Glomerular endothelial cell (primary cell): ENCODE measurements around the gene RRBP1. TPM values are rescaled to one million over a fixed set of nuclear protein-coding genes. Genes with fewer than 3 reads are reported as not detected.
"Not testable (repeated sequence)": the region's sequence is repeated elsewhere in the genome, so short reads cannot be mapped to it uniquely, and the experiment has no call there.

Experiments
- DNase-seq: peaks from one replicate; pipeline ENCODE4 v3.0.0-alpha.2; 2011; ENCODE audit warnings: low read depth, low spot score; ENCODE audit errors: extremely low read depth
- total RNA-seq: library from RNA; depleted of rRNA; stranded (reverse); fragments of >200 nt; gene quantifications from 2 replicates; pipeline ENCODE4 v1.2.3, GENCODE V29; 2015

Gene RRBP1
- total RNA-seq, 1 donor from 2014 or later = 254 TPM

DNA sequence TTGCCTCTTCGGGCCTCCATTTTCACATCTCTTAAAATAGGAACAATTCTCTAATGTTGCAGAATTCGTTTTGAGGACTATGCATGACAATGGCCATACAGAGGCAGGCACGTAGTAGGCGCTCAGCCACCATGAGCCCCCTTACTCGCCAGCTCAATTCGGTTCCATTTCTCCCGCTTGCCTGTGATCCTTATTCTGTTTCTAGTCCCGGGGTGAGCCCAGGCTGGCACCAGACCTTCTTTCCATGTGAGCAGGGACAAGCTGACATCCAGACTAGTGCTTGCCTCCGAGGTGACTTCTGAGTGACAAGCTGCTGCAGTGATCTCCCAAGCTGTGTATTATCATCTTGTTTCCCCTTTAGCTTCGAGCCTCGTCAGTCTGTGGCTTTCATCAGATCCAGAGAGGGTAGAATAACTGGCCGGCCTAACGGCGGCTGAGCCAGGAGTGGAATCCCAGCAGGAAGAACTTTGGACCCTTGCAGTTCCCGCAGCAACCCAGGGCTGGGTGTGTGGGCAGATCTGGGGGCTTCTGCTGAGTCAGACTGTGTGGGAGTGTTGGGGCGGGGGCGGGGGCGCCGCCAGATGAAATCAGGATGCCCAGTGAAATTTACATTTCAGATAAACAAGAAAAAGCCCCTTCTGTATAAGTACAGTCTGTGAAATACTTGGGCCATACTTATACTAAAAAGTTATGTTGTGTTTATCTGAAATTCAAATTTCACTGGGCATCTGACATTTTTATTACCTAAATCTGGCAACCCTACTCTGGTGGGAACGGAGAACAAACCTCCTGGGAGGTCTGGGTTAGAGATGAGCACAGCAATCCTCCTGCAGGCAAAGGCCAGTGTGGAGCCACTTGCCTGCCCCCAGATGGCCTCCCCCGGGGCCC, 28.6 kb upstream of the RRBP1 start:
- no peak for DNase-seq

DNA sequence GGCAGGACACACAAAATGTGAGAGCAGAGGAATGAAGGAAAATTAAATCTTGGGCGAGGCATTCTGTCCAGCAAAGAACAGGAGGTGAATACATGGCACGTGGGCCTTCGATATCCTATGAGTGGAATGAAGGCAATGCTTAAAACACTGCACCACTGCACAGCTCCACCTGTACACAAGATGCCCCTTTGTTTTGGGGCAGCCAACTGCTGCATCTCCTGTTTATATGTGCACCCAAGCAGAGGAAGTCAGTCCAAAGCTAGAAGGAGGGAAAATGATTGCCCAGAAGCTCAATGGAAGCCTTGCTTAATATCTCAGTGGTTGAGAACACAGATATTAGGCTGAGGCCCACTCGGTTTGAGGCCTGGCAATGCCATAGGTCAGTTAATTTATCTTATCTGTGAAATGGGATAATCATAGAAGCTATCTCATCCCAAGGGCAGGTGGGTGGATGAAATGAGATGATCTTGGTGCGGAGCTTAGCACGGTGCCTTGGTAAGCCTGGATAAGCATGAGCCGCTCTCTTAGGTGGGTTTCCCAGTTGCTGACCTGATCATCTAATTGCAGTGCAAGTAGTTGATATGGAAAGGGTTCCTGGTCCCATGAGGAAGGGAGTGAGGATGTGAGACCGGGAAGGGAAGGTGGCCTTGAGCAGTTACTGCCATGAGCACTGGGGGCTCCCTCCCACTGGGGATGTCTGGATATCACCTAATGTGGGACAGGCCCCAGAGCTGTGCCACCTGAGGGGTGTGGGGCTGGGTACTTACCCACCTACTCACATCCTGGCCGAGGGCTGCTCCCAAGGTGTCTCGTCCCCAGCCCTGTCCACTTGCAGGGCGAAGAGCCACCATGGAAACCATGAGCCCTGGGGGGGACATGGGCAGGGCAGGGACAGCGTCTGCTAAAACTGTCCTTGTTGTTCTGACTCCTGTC, 27.6 kb upstream of the RRBP1 start:
- DNase-seq = no peak

- no peak for DNase-seq
These were observed 26.8 kb upstream of the RRBP1 start for GRCh38 chr20:17708675-17709360.

DNA sequence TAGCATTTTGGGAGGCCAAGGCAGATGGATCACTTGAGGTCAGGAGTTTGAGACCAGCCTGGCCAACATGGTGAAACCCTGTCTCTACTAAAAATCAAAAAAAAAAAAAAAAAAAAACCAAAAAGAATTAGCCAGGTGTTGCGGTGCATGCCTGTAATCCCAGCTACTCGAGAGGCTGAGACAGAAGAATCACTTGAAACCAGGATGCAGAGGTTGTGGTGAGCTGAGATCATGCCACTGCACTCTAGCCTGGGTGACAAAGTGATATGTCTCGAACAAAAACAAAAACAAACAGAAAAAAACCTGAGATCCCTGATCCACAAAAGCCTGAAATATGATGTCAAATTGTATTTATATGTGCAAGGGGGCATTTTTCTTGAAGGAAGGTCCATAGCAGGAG, 25.9 kb upstream of the RRBP1 start:
- DNase-seq = not testable (repeated sequence)

GRCh38 chr20:17706632-17707031, 24.6 kb upstream of the RRBP1 start:
- DNase-seq = no peak

GRCh38 chr20:17705916-17706315, 23.9 kb upstream of the RRBP1 start:
- DNase-seq = no peak

DNA sequence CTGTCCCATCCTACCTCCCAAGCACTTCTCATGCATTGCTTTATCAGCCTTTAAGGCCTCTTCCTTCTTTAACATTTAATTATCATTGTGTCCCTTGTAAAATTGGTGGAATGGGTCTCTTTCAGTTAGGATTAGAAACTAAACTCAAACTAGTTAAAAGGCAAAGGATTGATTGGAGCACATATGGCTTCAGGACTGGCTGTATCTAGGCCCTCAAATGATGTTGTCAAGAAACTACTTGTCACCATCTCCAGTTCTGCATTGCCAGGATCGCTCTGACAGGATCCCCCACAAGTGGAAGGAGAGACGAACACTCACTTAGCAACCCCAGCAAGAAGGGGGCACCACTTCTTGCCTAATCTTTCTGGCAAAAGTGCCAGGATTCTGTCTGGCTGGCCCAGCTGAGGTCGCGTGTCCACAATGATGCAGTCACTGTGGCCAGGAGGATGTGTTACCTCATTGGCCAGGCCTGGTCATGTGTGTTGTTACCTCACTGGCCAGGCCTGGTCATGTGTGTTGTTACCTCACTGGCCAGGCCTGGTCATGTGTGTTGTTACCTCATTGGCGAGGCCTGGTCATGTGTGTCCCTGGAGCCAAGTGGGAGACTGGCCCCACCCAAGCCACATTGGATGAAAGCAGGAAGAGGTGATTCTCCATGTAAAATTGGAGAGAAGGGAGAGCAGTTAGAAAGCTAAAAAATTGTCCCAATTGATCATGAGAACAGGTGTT, 22.7 kb upstream of the RRBP1 start:
- DNase-seq = no peak

GRCh38 chr20:17701826-17702225, 19.8 kb upstream of the RRBP1 start:
- DNase-seq = no peak

GRCh38 chr20:17700637-17701036, 18.6 kb upstream of the RRBP1 start:
- DNase-seq = no peak

- DNase-seq = no peak
These were observed 17.9 kb upstream of the RRBP1 start, which contains the start of gene BANF2 for GRCh38 chr20:17699931-17700351. TSS of gene BANF2 (plus strand) at chr20:17699966. CDS start at chr20:17725026, 25,060 bp downstream.

DNA sequence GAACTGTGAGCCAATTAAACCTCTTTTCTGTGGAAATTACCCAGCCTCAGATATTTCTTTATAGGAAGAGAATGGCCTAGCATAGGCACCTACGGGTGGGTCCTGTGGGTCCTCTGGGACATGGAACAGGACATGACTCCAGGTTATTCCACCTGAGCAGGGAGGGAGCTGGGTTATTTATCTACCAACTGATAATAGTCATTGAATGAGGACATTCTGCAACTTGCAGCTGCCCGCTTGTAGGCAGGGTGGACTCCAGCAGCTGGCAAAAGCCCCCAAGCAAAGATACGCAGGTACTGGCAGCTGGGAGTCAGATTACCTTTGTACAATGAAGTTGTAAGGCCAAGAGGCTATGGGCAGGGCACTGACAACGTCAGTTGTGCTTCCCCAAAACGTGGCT, 16.3 kb upstream of the RRBP1 start:
- DNase-seq = no peak

- DNase-seq = no peak
These were observed 15.1 kb upstream of the RRBP1 start for GRCh38 chr20:17697171-17697570.

- DNase-seq = no peak
These were observed 14.2 kb upstream of the RRBP1 start for GRCh38 chr20:17696287-17696686.

- DNase-seq = no peak
These were observed 12.7 kb upstream of the RRBP1 start for GRCh38 chr20:17694767-17695166.

DNA sequence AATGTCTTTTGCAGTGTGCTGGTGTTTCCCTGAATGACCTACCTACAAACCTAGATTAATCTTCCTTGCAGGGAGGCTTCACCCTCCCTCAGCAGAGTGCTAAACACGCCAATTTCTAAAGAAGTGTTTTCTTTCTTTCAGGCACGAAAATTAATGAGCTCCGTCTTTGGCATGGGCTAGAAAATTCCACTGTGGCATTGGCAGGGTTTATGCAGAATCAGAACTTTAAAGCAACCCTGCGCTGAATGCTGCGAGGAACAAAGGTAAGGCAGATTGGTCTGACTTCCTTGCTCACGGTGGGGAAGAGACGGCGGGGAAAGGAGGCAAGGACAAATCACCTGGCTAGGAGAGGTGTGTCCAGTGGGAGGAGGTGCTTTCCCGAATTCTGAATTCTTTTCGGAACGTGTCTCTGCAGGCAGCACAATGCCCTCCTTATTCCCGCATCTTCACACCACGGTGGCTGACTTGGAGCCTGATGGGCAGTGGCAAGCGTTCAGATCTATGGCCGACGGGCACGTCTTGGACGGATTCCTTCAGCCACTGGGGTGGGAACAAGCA, 11.5 kb upstream of the RRBP1 start:
- DNase-seq = no peak

DNA sequence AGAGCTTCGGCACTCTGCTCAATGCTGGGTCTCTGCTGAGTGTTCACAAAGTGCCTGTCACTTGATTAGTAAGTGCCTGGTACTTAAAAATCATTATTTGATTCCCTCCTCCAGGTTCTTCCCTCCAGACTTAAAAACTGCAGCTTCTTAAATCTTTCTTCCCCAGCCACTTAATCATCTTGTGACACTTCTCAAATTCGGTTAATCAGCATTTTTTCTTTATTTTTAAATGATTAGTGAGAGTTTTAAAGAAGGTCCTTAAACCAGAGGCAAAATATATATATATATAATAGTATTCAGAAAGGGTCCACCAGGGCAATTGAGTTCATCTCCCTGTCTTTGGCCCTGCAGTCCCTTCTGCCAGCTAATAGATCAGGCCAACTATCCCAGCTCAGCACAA, 9.7 kb upstream of the RRBP1 start:
- DNase-seq = no peak

- DNase-seq = no peak
These were observed 8.1 kb upstream of the RRBP1 start for GRCh38 chr20:17690144-17690543.

- no peak for DNase-seq
These were observed 6.9 kb upstream of the RRBP1 start for GRCh38 chr20:17688965-17689364.

DNA sequence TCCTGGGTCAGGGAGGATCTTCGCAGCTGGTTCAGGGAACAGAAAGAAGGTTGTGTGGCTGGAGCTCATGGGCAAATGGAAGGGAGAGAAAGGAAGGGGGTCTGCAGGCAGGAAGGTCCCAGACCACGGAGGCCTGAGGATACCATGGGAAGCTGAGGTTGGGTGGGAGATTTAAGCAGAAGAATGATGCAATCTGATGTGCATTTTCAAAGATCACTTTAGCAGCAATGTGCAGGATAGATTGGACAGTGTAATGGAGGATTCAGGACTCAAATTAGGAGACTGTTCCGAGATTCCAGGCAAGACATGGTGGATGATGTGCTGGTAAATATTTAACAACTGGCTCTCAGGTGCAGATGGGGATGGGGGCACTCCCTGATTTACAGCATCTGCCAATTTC, 5.8 kb upstream of the RRBP1 start:
- DNase-seq = no peak

DNA sequence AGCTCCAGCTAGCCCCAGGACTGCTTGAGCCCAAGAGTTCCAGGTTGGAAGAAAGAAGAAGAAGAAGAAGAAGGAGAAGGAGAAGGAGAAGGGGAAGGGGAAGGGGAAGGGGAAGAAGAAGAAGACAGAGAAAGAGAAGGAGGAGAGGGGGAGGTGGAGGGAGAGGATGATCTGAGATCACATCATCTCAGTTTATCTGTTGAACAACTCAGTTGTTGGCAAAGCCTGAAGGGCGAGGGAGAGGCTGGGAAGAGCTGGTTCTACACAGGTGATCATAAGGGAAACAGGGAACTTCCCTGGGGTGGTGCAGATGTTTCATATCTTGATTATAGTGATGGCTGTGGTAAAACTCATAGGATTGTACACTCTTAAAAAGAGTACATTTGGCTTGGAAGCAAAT, 3.1 kb upstream of the RRBP1 start:
- no peak for DNase-seq
